Ishikawa (cell line): Measurements from ENCODE around the gene CCDC39.

Experiments used
- CEBPB ChIP-seq: IDR thresholded peaks from 2 replicates; pipeline ENCODE4 v1.6.1; 2012
- CREB1 ChIP-seq: IDR thresholded peaks from 2 replicates; pipeline ENCODE4 v1.6.1; 2012; ENCODE audit warnings: low read depth
- EGR1 ChIP-seq: IDR thresholded peaks from 2 replicates; pipeline ENCODE4 v1.6.1; 2012
- EP300 ChIP-seq: IDR thresholded peaks from 2 replicates; pipeline ENCODE4 v1.6.1; 2012; ENCODE audit warnings: borderline replicate concordance
- FOXM1 ChIP-seq: IDR thresholded peaks from 2 replicates; pipeline ENCODE4 v1.6.1; 2012; ENCODE audit warnings: low read depth, borderline replicate concordance
- NFIC ChIP-seq: IDR thresholded peaks from 2 replicates; pipeline ENCODE4 v1.6.1; 2012
- RAD21 ChIP-seq: IDR thresholded peaks from 2 replicates; pipeline ENCODE4 v1.6.1; 2012; ENCODE audit warnings: low read depth
- TAF1 ChIP-seq: IDR thresholded peaks from 2 replicates; pipeline ENCODE4 v1.6.1; 2012; ENCODE audit warnings: low read depth, mild to moderate bottlenecking
- TCF12 ChIP-seq: IDR thresholded peaks from 2 replicates; pipeline ENCODE4 v1.6.1; 2012; ENCODE audit warnings: low read depth
- TEAD4 ChIP-seq: IDR thresholded peaks from 2 replicates; pipeline ENCODE4 v1.6.1; 2012
- YY1 ChIP-seq: IDR thresholded peaks from 2 replicates; pipeline ENCODE4 v1.6.1; 2012; ENCODE audit warnings: low read depth
- ZBTB7A ChIP-seq: IDR thresholded peaks from 2 replicates; pipeline ENCODE4 v1.6.1; 2012; ENCODE audit warnings: low read depth
- TF ChIP-seq, protein P1 (sequence below): IDR thresholded peaks from 2 replicates; pipeline ENCODE4 v1.6.1; 2012
- TF ChIP-seq, protein P2 (sequence below): IDR thresholded peaks from 2 replicates; pipeline ENCODE4 v1.6.1; 2012; ENCODE audit warnings: low read depth, mild to moderate bottlenecking
- TF ChIP-seq, protein P3 (sequence below): IDR thresholded peaks from 2 replicates; pipeline ENCODE4 v1.6.1; 2012

Gene CCDC39

DNA sequence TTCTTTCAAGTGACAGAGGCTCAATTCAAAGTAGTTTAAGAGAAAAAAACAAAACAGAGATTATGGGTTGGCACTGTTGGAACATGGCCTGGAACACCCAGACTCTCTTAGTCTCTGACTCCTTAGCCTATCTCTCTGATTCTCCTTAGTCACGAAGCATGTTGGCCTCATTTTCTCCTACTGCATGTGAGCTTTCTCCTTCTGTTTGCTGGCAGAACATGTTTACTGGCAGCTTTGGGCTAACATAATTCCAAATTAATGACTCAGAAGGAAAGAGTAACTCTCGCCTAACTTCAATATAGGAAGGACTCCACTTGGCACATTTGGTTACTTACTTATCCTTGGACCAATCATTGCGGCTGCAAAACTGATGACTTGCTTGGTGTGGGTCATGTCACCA lies 21.7 kb upstream of the CCDC39 start:
- TF ChIP-seq, protein P1, sequence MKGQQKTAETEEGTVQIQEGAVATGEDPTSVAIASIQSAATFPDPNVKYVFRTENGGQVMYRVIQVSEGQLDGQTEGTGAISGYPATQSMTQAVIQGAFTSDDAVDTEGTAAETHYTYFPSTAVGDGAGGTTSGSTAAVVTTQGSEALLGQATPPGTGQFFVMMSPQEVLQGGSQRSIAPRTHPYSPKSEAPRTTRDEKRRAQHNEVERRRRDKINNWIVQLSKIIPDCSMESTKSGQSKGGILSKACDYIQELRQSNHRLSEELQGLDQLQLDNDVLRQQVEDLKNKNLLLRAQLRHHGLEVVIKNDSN, result no peak
- TF ChIP-seq FOXM1, result no peak
- TF ChIP-seq TCF12, result no peak
- TF ChIP-seq NFIC, result no peak
- TF ChIP-seq, protein P2, sequence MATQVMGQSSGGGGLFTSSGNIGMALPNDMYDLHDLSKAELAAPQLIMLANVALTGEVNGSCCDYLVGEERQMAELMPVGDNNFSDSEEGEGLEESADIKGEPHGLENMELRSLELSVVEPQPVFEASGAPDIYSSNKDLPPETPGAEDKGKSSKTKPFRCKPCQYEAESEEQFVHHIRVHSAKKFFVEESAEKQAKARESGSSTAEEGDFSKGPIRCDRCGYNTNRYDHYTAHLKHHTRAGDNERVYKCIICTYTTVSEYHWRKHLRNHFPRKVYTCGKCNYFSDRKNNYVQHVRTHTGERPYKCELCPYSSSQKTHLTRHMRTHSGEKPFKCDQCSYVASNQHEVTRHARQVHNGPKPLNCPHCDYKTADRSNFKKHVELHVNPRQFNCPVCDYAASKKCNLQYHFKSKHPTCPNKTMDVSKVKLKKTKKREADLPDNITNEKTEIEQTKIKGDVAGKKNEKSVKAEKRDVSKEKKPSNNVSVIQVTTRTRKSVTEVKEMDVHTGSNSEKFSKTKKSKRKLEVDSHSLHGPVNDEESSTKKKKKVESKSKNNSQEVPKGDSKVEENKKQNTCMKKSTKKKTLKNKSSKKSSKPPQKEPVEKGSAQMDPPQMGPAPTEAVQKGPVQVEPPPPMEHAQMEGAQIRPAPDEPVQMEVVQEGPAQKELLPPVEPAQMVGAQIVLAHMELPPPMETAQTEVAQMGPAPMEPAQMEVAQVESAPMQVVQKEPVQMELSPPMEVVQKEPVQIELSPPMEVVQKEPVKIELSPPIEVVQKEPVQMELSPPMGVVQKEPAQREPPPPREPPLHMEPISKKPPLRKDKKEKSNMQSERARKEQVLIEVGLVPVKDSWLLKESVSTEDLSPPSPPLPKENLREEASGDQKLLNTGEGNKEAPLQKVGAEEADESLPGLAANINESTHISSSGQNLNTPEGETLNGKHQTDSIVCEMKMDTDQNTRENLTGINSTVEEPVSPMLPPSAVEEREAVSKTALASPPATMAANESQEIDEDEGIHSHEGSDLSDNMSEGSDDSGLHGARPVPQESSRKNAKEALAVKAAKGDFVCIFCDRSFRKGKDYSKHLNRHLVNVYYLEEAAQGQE, result no peak
- TF ChIP-seq CEBPB, result no peak
- TF ChIP-seq EGR1, result no peak
- TF ChIP-seq, protein P3, sequence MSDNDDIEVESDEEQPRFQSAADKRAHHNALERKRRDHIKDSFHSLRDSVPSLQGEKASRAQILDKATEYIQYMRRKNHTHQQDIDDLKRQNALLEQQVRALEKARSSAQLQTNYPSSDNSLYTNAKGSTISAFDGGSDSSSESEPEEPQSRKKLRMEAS, result no peak
- no peak for TF ChIP-seq ZBTB7A
- TF ChIP-seq TEAD4, result no peak
- TF ChIP-seq CREB1, result no peak
- TF ChIP-seq RAD21, result no peak
- no peak for TF ChIP-seq EP300
- no peak for TF ChIP-seq YY1
- no peak for TF ChIP-seq TAF1

DNA sequence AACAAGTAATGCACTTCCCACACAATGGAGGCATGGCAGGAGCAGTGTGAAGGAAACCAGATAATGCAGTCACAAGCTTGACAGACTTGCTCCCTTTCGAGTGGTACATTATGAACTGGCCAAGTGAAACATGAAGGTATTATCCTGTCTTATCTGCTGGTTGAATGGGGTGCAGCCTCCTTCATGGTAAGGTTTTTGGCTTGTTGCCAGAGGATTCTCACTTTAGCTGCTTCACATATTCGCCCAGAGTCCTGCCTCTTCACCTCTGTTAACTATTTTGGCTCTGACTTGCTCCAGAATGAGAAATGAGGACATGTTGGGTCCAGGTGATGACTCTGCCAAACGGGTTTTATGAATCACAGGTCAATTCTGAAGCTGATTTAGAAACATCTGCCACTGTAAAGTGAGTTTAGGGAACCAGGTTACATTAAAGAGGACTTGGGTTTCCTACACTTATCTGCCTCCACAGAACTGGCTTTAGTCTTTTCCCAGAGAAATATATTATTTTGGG lies 19.5 kb upstream of the CCDC39 start:
- TF ChIP-seq CEBPB, result no peak
- TF ChIP-seq, protein P3, result no peak
- TF ChIP-seq NFIC, result no peak
- no peak for TF ChIP-seq EGR1
- TF ChIP-seq YY1, result no peak
- no peak for TF ChIP-seq TAF1
- TF ChIP-seq ZBTB7A, result no peak
- TF ChIP-seq TCF12, result no peak
- TF ChIP-seq, protein P1, result no peak

- TF ChIP-seq YY1 (no peak), NFIC (no peak), EP300 (no peak), TCF12 (no peak), CREB1 (no peak), FOXM1 (no peak), TAF1 (no peak), CEBPB (no peak), RAD21 (no peak), TEAD4 (no peak), ZBTB7A (no peak), EGR1 (no peak)
- TF ChIP-seq, protein P1, result no peak
- TF ChIP-seq, protein P2, result no peak
- TF ChIP-seq, protein P3, result no peak
These were observed 15.0 kb upstream of the CCDC39 start for GRCh38 chr3:180694321-180694720.

GRCh38 chr3:180693656-180694055 lies 14.4 kb upstream of the CCDC39 start:
- TF ChIP-seq CREB1, result no peak
- no peak for TF ChIP-seq YY1
- TF ChIP-seq, protein P2, result no peak
- TF ChIP-seq EGR1, result no peak
- no peak for TF ChIP-seq RAD21
- TF ChIP-seq, protein P3, result no peak
- no peak for TF ChIP-seq CEBPB
- TF ChIP-seq ZBTB7A, result no peak
- TF ChIP-seq EP300, result no peak
- no peak for TF ChIP-seq NFIC
- TF ChIP-seq TAF1, result no peak
